ENCODE measurements around the gene ZFHX2.

Gene ZFHX2

DNA sequence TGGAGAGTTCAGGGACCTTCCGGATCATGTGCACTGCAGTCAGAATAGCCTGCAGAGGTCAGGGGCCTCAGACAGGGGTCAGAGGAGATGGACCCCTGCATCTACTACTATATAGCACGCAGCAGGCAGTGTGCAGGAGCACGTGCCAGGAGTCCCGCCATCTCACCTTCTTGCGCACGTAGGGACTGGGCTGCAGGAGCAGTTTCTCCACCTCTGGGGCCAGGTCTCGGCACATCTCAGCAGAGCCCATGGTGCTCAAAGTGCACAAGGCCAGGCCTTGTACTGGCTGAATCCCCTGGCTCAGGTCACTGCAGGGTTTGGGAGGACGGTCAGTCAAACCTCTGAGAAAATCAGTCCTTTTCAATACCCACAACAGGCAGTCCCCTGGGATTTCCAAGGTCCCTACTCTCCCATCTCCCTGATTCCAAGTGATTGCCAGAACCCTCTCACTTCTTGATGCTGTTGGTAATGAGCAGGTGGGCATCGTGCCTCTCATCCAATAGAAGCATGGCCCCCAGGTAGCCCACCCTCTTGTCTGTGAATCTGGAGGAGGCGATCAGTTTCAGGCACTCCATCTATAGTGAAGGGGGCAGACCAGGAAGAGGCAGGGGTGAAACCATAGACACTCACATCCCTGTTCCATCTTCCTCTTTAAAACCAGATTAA lies 14.7 kb upstream of the ZFHX2 start:
- H3K4me3 ChIP-seq (replicated peaks; ENCODE audit: low read depth, low read length), result peak overlapping the region; percentile 74
- TF ChIP-seq, protein P1, sequence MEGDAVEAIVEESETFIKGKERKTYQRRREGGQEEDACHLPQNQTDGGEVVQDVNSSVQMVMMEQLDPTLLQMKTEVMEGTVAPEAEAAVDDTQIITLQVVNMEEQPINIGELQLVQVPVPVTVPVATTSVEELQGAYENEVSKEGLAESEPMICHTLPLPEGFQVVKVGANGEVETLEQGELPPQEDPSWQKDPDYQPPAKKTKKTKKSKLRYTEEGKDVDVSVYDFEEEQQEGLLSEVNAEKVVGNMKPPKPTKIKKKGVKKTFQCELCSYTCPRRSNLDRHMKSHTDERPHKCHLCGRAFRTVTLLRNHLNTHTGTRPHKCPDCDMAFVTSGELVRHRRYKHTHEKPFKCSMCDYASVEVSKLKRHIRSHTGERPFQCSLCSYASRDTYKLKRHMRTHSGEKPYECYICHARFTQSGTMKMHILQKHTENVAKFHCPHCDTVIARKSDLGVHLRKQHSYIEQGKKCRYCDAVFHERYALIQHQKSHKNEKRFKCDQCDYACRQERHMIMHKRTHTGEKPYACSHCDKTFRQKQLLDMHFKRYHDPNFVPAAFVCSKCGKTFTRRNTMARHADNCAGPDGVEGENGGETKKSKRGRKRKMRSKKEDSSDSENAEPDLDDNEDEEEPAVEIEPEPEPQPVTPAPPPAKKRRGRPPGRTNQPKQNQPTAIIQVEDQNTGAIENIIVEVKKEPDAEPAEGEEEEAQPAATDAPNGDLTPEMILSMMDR (IDR thresholded peaks at IDR 0.05; ENCODE audit: low read length, missing control alignments), result no peak
- DNase-seq (ENCODE audit: low read depth), result no peak

GRCh38 chr14:23565626-23566025 lies 14.1 kb upstream of the ZFHX2 start:
- TF ChIP-seq, protein P1 (IDR thresholded peaks at IDR 0.05; ENCODE audit: low read length, missing control alignments), result no peak
- DNase-seq (ENCODE audit: low read depth), result no peak
- no peak overlapping the region for H3K4me3 ChIP-seq (replicated peaks; ENCODE audit: low read depth, low read length)

- TF ChIP-seq, protein P1 (IDR thresholded peaks at IDR 0.05; ENCODE audit: low read length, missing control alignments), result no peak
- no peak overlapping the region for H3K4me3 ChIP-seq (replicated peaks; ENCODE audit: low read depth, low read length)
- DNase-seq (ENCODE audit: low read depth), result no peak
These were observed 13.3 kb upstream of the ZFHX2 start for GRCh38 chr14:23564876-23565275.

GRCh38 chr14:23564181-23564812 lies 12.7 kb upstream of the ZFHX2 start:
- no peak for DNase-seq (ENCODE audit: low read depth)
- TF ChIP-seq, protein P1 (IDR thresholded peaks at IDR 0.05; ENCODE audit: low read length, missing control alignments), result no peak
- H3K4me3 ChIP-seq (replicated peaks; ENCODE audit: low read depth, low read length), result no peak overlapping the region

DNA sequence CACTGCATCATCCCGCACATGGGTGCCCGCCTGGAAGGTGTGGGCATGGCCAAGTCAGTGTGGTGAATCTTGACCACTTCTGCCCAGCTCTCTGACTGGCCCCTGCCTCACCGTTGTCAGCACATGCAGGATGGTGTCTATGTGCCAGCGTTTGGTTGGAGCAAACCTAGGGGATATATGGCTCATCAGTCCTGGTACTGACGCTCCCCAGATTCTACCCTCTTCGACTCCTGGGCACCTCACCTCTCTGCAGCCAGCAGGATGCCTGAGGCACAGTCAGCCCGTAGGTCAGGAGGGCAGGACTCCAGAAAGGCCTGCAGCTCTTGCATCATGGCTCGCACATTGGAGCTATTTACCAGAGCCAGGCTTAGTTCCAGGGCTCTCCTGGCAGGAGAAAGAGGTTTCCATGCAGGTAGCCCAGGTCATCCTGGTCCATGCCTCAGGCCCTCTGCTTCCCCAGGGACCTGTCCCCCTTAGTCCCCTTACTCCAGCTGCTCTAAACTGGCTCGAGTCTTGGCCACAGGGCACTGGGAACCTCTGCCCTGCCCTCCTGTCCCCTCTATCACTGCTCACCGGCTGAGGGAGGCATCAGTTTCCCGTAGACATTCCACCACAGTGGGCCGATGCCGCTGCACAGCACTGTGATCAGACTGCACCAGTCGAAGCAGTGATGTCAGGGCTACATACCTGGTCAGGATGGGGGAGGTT lies 12.1 kb upstream of the ZFHX2 start:
- no peak for DNase-seq (ENCODE audit: low read depth)
- TF ChIP-seq, protein P1 (IDR thresholded peaks at IDR 0.05; ENCODE audit: low read length, missing control alignments), result no peak
- no peak overlapping the region for H3K4me3 ChIP-seq (replicated peaks; ENCODE audit: low read depth, low read length)

GRCh38 chr14:23562822-23563472 lies 11.4 kb upstream of the ZFHX2 start:
- H3K4me3 ChIP-seq (replicated peaks; ENCODE audit: low read depth, low read length), result no peak overlapping the region
- TF ChIP-seq, protein P1 (IDR thresholded peaks at IDR 0.05; ENCODE audit: low read length, missing control alignments), result peak; percentile 95
- peak; percentile 64 for DNase-seq (ENCODE audit: low read depth)
